AG04450 (cell line): ENCODE measurements around the gene COA6. TPM values are rescaled to one million over a fixed set of nuclear protein-coding genes. Genes with fewer than 3 reads are reported as not detected.
"Not testable (repeated sequence)": the region's sequence is repeated elsewhere in the genome, so short reads cannot be mapped to it uniquely, and the experiment has no call there.

Experiments used
- CTCF ChIA-PET: fragments of 300-600, 350-600 bp; formaldehyde crosslinking; extraction: SDS; loops from one replicate; lab custom pipeline; 2022; ENCODE audit warnings: antibody characterized with exemption, inconsistent platforms; lab: Charles Lee
- POLR2A ChIA-PET: fragments of 350-600 bp; formaldehyde crosslinking; extraction: SDS; loops from one replicate; lab custom pipeline; 2021; ENCODE audit warnings: antibody characterized with exemption, inconsistent platforms; lab: Yijun Ruan, JAX
- DNase-seq: peaks from one replicate; pipeline ENCODE4 v3.0.0-alpha.2; 2011; ENCODE audit warnings: low read depth, low spot score
- H3K27ac ChIP-seq: one replicate; pipeline ENCODE4 v1.5.1; 2012; ENCODE audit warnings: low read depth, low read length, control low read depth
- H3K27me3 ChIP-seq: one replicate; pipeline ENCODE4 v1.6.0; 2012; ENCODE audit warnings: low read length; ENCODE audit not compliant: control insufficient read depth, insufficient read depth
- H3K4me3 ChIP-seq: 2 replicates; pipeline ENCODE4 v1.5.1; 2011; ENCODE audit warnings: mild to moderate bottlenecking, low read depth, low read length, control low read depth
- H3K9me3 ChIP-seq: 2 replicates; pipeline ENCODE4 v1.5.1; 2012; ENCODE audit warnings: low read length; ENCODE audit not compliant: control insufficient read depth, insufficient read depth
- CTCF ChIP-seq: IDR thresholded peaks from 2 replicates; pipeline ENCODE4 v1.5.1; 2011; ENCODE audit warnings: low read depth, low read length, control low read depth, inconsistent platforms
- polyA plus RNA-seq: library from polyadenylated mRNA; depleted of rRNA; stranded (reverse); fragments of >200 nt; gene quantifications from 2 replicates; pipeline ENCODE4 v1.2.3, GENCODE V29; 2011

COA6 gene
- polyA plus RNA-seq, 1 experiment: 38.8 TPM

GRCh38 chr1:234340528-234340927 lies 32.7 kb upstream of the COA6 start:
- Histone ChIP-seq H3K4me3 (no peak overlapping the region), H3K9me3 (no peaks in the 10 kb centered on the region), H3K27ac (no peak overlapping the region), H3K27me3 (no peaks in the 10 kb centered on the region)
- no peak for DNase-seq
- ChIA-PET POLR2A (no interaction called here), CTCF (interaction anchor here (1.4 to 2.2 kb wide), 2 partner anchors 14 to 31 kb away, joined by 4 to 9 read pairs; no protein-coding TSS in a partner anchor)
- TF ChIP-seq CTCF: no peak

DNA sequence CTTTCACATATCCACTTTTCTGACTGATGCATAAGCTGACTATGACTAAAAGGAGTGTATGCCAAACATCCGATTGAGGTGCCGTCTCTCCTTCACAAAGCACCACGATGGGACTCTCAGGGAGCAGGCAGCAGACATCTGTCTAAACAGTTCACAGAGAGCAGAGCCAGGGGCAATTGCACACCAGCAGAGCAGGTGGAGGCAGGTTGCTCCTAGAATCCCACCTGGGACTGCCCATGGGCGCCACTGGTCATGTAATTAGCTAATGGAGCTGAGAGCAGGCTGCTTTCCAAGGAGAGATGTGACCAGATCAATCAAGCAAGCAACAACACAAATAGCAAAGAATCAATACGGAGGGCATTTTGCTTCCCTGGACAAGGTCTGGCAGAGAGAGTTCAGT lies 30.5 kb upstream of the COA6 start:
- no peak for DNase-seq
- POLR2A ChIA-PET: no interaction called here
- TF ChIP-seq CTCF: no peak
- CTCF ChIA-PET: no interaction called here
- Histone ChIP-seq H3K27ac (no peak overlapping the region), H3K27me3 (no peaks in the 10 kb centered on the region), H3K9me3 (no peaks in the 10 kb centered on the region), H3K4me3 (no peak overlapping the region)

DNA sequence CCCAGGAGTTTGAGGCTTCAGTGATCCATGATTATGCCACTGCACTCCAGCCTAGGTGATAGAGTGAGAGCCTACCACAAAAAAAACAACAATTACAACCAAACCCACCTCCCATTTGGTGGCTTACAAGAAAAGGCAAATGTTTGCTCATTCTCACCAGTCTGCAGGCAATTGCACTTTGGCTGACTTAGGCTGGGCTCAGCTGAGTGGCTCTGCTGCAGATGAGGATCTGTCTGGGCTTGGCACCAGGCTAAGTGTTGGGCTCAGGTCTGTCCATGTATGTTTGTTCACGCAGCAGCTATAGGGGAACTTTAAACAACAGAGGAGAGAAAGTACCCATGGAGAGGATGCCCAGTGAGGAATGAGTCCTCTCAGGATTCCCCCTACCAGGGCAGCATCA lies 28.0 kb upstream of the COA6 start:
- no peak for DNase-seq
- CTCF ChIA-PET: interaction anchor here (1.2 kb wide), 1 partner anchor 18 kb away, joined by 3 read pairs; no protein-coding TSS in a partner anchor
- POLR2A ChIA-PET: no interaction called here
- H3K9me3 ChIP-seq: no peaks in the 10 kb centered on the region
- TF ChIP-seq CTCF: no peak
- H3K27ac ChIP-seq: no peak overlapping the region
- H3K4me3 ChIP-seq: no peak overlapping the region
- no peaks in the 10 kb centered on the region for H3K27me3 ChIP-seq

GRCh38 chr1:234348964-234349363 lies 24.3 kb upstream of the COA6 start:
- Histone ChIP-seq H3K9me3 (no peaks in the 10 kb centered on the region), H3K27ac (no peak overlapping the region), H3K4me3 (no peak overlapping the region), H3K27me3 (no peaks in the 10 kb centered on the region)
- CTCF ChIA-PET: no interaction called here
- POLR2A ChIA-PET: no interaction called here
- no peak for DNase-seq
- TF ChIP-seq CTCF: no peak

GRCh38 chr1:234355782-234356510 lies 17.3 kb upstream of the COA6 start:
- Histone ChIP-seq H3K9me3 (no peaks in the 10 kb centered on the region), H3K27me3 (no peaks in the 10 kb centered on the region), H3K4me3 (no peak overlapping the region), H3K27ac (no peak overlapping the region)
- TF ChIP-seq CTCF: no peak
- no peak for DNase-seq
- ChIA-PET CTCF (interaction anchor here (1.8 to 1.9 kb wide), 2 partner anchors 29 to 47 kb away, joined by 5 read pairs; no protein-coding TSS in a partner anchor), POLR2A (no interaction called here)

DNA sequence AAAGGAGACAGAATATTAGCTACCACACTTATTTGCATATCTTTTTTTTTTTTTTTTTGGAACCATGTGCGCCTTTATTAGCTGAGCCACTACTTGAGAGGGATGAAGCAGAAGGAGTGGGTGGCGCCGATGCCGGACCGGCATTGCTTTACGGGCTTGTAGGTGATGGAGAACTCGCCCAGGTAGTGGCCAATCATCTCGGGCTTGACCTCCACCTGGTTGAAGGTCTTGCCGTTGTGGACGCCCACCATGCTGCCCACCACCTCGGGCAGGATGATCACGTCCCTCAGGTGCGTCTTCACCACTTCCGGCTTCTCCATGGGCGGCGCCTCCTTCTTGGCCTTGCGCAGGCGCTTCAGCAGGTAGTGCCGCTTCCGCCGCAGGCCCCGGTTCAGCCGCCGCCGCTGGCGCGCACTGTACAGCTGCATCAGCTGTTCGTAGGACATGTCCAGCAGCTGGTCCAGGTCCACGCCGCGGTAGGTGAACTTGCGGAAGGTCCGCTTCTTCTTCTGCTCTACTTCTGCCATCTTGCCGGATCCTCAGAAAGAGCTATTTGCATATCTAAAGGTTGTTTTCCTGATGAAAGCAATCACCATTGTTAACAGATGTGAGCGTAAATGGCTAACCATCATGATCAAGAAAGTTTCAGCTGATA lies 16.5 kb upstream of the COA6 start:
- H3K9me3 ChIP-seq, H3K27ac ChIP-seq, POLR2A ChIA-PET, H3K4me3 ChIP-seq, H3K27me3 ChIP-seq, DNase-seq: not testable (repeated sequence)
- CTCF ChIA-PET: interaction anchor here (1.4 to 1.9 kb wide), 2 partner anchors 30 to 48 kb away, joined by 4 to 5 read pairs; no protein-coding TSS in a partner anchor
